GM18505 (cell line): Measurements from ENCODE around the gene PPIL4.
A peak's percentile ranks its signal among the peaks of the same experiment; 100 is the strongest.

Source experiments
- ATAC-seq: cut with Tn5 transposase; IDR thresholded peaks from one replicate; pipeline ENCODE4 v1.9.1; 2021; ENCODE audit not compliant: unreplicated experiment
- POLR2A ChIP-seq: IDR thresholded peaks from 4 replicates; pipeline ENCODE4 v1.6.1; 2011; ENCODE audit warnings: borderline replicate concordance; ENCODE audit not compliant: insufficient read depth, insufficient read length; ENCODE audit errors: extremely low read depth

PPIL4 gene

GRCh38 chr6:149560736-149561135, 14.9 kb upstream of the PPIL4 start:
- ATAC-seq, result peak; percentile 42
- TF ChIP-seq POLR2A, result no peak

GRCh38 chr6:149559389-149559788, 13.5 kb upstream of the PPIL4 start:
- ATAC-seq, result no peak
- no peak for TF ChIP-seq POLR2A

GRCh38 chr6:149558029-149558428, 12.2 kb upstream of the PPIL4 start:
- no peak for ATAC-seq
- no peak for TF ChIP-seq POLR2A

GRCh38 chr6:149551920-149552319, 6.1 kb upstream of the PPIL4 start:
- no peak for ATAC-seq
- TF ChIP-seq POLR2A, result no peak

- ATAC-seq, result peak; percentile 16
- no peak for TF ChIP-seq POLR2A
Measured at GRCh38 chr6:149545258-149545753, 537 bp downstream of the PPIL4 start.

- ATAC-seq, result no peak
- TF ChIP-seq POLR2A, result no peak
Measured at GRCh38 chr6:149544646-149545257, 1.1 kb downstream of the PPIL4 start.

GRCh38 chr6:149541139-149541538, 4.7 kb downstream of the PPIL4 start:
- no peak for ATAC-seq
- TF ChIP-seq POLR2A, result no peak

- TF ChIP-seq POLR2A, result no peak
- no peak for ATAC-seq
Measured at GRCh38 chr6:149534742-149535141, 11.1 kb downstream of the PPIL4 start.

- ATAC-seq, result no peak
Measured at GRCh38 chr6:149529650-149530049, 16.2 kb downstream of the PPIL4 start.

GRCh38 chr6:149515494-149515893, 30.3 kb downstream of the PPIL4 start:
- no peak for TF ChIP-seq POLR2A
- no peak for ATAC-seq

More at GRCh38 chr6:149529650-149530049, 16.2 kb downstream of the PPIL4 start:
- no peak for TF ChIP-seq POLR2A

GRCh38 chr6:149513915-149514314, 31.9 kb downstream of the PPIL4 start:
- no peak for TF ChIP-seq POLR2A
- no peak for ATAC-seq

GRCh38 chr6:149510793-149511512, 34.9 kb downstream of the PPIL4 start:
- no peak for ATAC-seq
- TF ChIP-seq POLR2A, result no peak

GRCh38 chr6:149508485-149508884, 37.4 kb downstream of the PPIL4 start:
- ATAC-seq, result no peak
- no peak for TF ChIP-seq POLR2A

- TF ChIP-seq POLR2A, result no peak
- ATAC-seq, result no peak
Measured at GRCh38 chr6:149503872-149504271, 42.0 kb downstream of the PPIL4 start.
